Stimulated activated CD8-positive, alpha-beta memory T cell treated with anti-CD3 and anti-CD28 coated beads, Interleukin-4, amount 100 ng/mL, for 48 hours (primary cell): ENCODE results near the gene UBE2R2.
"Not testable (repeated sequence)": the region's sequence is repeated elsewhere in the genome, so short reads cannot be mapped to it uniquely, and the experiment has no call there.

ENCODE experiments used
- DNase-seq: peaks from one replicate; pipeline ENCODE4 v3.0.0-alpha.2; 2020

The UBE2R2 gene

DNA sequence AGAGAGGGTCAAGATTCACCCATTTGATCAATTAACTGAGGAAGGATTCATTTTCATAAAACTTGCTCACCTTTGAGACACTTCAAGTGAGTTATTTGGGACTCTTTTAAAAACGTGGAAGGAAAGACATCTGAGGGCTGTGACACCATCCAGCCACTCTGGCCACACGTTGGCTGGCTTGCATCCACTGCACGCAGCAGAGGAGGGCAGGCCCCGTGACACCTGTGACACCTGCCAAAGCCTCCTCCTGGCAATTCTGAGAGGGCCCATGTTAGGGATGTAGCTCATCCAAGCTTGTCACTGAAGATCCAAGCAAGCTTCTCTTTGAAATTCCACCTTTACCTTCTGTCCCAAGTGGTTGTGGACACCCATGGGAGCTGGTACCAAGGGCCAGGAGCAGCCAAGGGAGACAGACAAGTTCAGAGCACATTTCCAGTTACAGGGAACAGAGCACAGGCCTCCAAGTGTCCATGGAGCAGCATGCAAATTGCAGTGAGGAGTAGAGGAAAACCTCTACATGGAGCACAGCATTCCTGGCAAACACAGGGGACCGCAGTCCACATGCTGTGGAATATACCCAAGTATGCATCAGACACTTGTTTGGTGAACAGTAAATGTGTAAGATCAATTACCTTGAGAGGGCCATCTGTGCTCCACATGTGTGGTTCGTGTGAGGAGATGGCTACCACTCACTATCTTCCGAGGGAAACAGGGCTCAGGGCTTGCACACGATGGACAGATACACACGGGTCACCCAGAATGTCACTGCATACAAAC, 16.8 kb upstream of the UBE2R2 start:
- no peak for DNase-seq

GRCh38 chr9:33800886-33801285, 16.1 kb upstream of the UBE2R2 start:
- no peak for DNase-seq

- not testable (repeated sequence) for DNase-seq
These were observed 14.9 kb upstream of the UBE2R2 start for GRCh38 chr9:33801943-33802500.

DNA sequence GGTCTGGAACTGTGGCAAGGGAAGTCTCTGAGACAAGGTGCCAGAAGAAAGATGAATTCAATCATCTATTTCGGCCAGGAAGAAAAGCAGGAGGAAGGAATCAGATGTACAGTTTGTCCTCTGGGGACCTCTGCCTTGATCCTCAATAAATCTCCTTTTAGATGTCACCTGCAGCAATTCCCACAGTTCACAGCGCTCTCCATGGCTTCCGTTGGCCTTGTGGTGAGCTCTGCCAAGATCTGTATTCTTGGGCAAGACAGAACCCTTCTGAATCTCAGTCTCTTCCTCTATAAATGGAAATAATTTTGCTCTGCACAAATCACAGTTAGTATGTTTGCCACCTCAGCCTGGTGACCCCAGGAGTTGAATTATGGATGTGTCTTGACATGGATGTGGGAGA, 12.8 kb upstream of the UBE2R2 start:
- DNase-seq, result not testable (repeated sequence)

DNA sequence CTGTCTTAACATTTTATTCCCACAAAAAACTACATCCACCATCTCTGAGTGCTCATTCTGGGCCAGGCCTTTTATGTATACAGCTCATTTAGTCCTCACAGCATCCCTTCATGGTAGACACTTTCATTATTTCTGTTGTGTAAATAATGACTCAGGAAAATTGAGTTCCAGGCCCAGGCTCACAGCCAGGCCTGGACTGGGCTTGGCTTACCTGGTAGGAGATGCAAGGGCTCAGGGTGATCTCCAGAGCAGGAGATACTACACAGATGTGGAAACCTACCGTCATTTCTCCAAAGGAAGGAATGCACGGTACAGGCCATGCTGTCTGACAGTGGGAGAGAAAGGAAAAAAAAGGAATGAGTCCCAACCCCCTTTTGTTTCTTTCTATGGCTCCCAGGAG, 9.8 kb upstream of the UBE2R2 start:
- DNase-seq, result not testable (repeated sequence)

GRCh38 chr9:33808979-33809322, 8.0 kb upstream of the UBE2R2 start:
- not testable (repeated sequence) for DNase-seq

DNA sequence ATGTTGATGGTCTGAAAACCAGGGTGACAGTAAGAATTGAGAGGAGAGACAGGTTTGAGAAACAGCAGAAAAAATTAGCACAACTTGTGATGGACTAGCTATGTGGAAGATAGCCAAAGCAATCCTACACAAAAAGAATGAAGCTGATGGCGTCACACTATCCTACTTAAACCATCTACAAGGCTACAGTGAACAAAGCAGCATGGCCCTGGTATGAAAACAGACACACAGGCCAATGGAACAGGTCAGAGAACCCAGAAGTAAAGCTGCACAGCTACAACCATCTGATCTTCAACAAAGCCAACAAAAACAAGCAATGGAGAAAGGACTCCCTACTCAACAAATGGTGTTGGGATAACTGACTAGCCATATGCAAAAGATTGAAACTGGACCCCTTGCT, 7.5 kb upstream of the UBE2R2 start:
- DNase-seq, result peak; percentile 5

DNA sequence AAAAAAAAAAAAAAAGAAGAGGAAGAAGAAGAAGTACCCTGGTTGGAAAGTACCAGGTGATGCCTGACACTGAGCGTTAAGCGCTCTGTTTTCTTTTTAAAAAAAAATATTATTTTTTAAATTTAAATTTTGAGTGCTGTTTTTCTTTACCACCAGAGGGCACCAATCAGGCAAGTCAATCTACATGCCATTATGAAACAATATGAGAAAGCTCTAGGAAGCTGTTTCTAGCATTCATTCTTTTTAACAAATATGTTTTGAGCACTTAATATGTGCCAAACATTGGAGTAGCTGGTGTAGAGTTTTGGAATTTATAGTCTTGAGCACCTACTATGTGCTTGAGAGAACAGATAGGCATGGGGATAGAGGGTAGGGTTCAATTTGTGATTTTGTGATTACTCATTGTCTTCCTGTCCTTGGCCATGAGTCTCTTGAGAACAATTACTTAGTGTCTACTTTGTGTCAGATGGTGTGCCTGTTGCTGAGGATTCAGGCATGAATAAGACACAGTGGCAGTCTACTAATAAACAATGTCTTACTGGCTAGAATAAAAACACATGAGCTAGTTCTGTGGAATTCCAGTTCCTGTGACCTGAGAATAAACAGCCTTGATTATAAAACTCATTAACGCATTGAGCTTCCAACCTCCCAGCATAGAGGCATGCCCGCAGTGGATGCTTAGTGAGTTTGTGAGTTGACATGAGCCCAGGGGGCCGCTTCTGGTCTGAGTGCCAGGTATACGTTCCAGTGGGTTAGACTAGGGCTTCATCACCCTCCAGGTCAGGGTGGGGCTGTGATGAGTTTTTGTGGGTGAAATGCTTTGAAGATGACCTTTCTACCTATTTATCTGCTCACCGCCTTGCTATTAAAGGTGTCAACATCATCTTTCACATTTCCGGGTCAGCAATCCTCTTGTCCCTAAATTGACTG, 3.0 kb upstream of the UBE2R2 start:
- DNase-seq, result peak; percentile 23

DNA sequence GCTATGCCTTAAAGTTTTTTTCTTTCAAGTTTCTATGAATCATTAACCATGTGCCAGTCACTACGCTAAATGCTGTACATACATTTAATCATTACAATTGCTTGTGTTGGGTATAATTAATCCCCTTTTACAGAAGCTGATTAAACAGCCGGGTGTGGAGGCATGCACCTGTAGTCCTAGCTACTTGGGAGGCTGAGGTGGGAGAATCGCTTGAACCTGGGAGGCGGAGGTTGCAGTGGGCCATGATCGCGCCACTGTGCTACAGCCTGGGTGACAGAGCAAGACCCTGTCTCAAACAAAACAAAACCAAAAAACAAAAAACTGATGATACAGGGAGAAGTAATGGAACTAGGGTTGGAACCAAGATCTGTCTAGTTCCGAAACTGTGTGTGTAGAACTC, 1.2 kb upstream of the UBE2R2 start:
- peak; percentile 24 for DNase-seq

- DNase-seq, result peak; percentile 64
These were observed 587 bp downstream of the UBE2R2 start for GRCh38 chr9:33817327-33818166.

DNA sequence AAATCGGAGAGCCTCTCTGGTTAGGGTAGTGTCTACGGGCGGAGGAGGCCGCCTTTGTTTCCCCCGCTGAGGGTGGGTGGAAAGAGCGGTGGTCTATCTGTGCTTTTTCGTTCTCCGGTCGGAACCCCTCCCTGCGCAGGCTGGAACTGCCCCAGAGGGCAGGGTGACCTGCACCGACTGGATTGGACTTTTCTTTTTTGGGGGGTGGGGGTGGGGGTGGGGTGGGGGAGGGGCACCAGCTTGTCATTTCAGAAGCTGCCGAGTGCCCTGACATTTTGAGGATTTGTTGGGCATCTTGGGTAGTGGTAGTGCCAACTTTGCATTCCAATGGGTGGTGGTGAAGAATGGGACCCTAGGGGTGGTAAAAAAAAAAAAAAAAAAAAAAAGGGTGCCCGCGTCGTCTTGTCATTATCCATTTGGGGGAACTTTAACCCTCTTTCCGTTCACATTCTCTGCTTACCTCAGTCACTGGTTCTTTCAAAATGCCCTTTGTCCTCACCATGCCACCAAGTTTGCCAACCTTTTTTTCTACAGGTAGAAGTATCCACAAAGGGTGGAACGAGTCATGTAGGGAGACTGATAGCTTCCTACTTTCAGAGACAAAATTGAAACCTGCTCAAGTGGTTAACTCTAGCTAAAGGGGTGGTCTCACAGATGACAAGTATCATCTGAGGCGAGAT, 1.3 kb downstream of the UBE2R2 start:
- peak; percentile 24 for DNase-seq

GRCh38 chr9:33818847-33819500, 2.0 kb downstream of the UBE2R2 start:
- no peak for DNase-seq

DNA sequence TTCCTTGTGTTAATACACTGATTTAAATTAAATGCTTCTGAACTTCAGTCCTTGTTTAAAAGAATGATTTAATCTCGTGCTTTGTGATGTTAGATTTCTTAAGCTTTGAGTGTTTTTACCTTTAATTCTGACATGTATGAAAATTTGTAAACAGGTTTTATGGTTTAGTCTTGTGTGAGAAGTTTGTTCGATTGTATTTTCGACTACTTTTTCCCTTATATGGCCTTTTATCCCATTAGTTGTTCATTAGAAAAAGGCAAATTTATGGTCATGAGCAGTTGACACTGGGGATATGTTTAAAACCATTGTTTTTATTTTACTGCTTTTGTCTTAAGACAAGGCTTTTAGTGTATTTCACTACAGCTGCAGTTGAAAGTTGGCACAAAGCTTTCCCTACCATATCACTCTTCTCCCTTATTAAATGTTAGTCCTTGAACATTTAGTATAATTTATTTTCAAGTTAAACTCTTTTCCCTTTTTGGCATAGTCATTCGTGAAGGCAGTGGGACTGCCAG, 3.3 kb downstream of the UBE2R2 start:
- no peak for DNase-seq

GRCh38 chr9:33823801-33824200, 6.8 kb downstream of the UBE2R2 start:
- no peak for DNase-seq

GRCh38 chr9:33827285-33827684, 10.3 kb downstream of the UBE2R2 start:
- DNase-seq, result peak; percentile 5

DNA sequence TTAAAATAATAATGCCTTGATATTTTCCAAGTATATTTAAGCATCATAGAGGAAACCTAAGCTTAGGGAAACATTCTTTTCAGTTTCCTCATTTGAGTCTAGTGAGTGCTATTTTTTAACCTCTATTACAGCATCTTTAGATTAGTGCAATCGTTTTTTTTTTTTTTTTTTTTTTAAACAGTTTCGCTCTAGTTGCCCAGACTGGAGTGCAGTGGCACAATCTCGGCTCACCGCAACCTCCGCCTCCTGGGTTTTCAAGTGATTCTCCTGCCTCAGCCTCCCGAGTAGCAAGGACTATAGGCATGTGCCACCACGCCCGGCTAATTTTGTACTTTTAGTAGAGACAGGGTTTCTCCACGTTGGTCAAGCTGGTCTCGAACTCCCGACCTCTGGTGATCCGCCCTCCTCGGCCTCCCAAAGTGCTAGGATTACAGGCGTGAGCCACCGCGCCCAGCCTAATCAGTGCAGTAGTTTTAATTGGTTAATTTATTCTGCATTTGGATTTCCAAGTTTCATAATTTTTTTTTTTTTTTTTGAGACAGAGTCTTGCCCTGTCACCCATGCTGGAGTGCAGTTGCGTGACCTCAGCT, 12.8 kb downstream of the UBE2R2 start:
- DNase-seq, result peak; percentile 4

- no peak for DNase-seq
These were observed 18.8 kb downstream of the UBE2R2 start for GRCh38 chr9:33835625-33836260.

DNA sequence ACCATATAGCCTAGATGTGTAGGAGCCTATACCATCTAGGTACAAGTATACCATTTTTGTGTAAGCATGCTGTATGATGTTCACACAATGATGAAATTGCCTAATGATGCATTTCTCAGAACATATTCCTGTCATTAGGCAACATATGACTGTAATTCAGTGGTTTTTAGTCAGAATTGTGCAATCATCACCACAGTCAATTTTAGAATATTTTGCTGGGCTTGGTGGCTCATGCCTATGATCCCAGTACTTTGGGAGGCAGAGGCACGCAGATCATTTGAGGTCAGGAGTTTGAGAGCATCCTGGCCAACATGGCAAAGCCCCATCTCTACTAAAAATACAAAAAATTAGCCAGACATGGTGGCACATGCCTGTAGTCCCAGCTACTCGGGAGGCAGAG, 19.3 kb downstream of the UBE2R2 start:
- DNase-seq, result not testable (repeated sequence)

- no peak for DNase-seq
These were observed 20.2 kb downstream of the UBE2R2 start for GRCh38 chr9:33837138-33837537.

- DNase-seq, result no peak
These were observed 23.4 kb downstream of the UBE2R2 start for GRCh38 chr9:33840381-33840780.
